ENCODE results near the gene KIF21B. TPM values are rescaled to one million over a fixed set of nuclear protein-coding genes. Genes with fewer than 3 reads are reported as not detected.

KIF21B gene
- polyA plus RNA-seq, 2 donors, result 0.28 to 0.71 TPM

GRCh38 chr1:200923601-200924000 is 99.9 kb downstream of the KIF21B start:
- no peak overlapping the region for H3K4me3 ChIP-seq (ENCODE audit: low read depth in 1 of 2, low read length in 2 of 2)
- H3K9me3 ChIP-seq (ENCODE audit: control insufficient read depth in 2 of 2, insufficient read depth in 1 of 2, low read depth in 1 of 2, low read length in 1 of 2), result no peaks in the 10 kb centered on the region
- H3K36me3 ChIP-seq (ENCODE audit: control insufficient read depth in 2 of 2, insufficient read depth in 2 of 2, low read length in 1 of 2), result no peaks in the 10 kb centered on the region
- no peaks in the 10 kb centered on the region for H3K4me1 ChIP-seq (ENCODE audit: control insufficient read depth in 2 of 2, insufficient read depth in 2 of 2, low read length in 1 of 2)
- 68 to 77% methylated on average over 1 of the region's 1 CpG for WGBS, 2 donors
- H3K27ac ChIP-seq (ENCODE audit: low read depth in 2 of 2, low read length in 1 of 2), result no peak overlapping the region
- H3K27me3 ChIP-seq (ENCODE audit: control insufficient read depth in 1 of 2, insufficient read depth in 2 of 2, low read length in 2 of 2), result no peaks in the 10 kb centered on the region

GRCh38 chr1:200922406-200922805 is 101.1 kb downstream of the KIF21B start:
- H3K9me3 ChIP-seq (ENCODE audit: control insufficient read depth in 2 of 2, insufficient read depth in 1 of 2, low read depth in 1 of 2, low read length in 1 of 2), result no peaks in the 10 kb centered on the region
- no peak overlapping the region for H3K27ac ChIP-seq (ENCODE audit: low read depth in 2 of 2, low read length in 1 of 2)
- no peaks in the 10 kb centered on the region for H3K4me1 ChIP-seq (ENCODE audit: control insufficient read depth in 2 of 2, insufficient read depth in 2 of 2, low read length in 1 of 2)
- H3K27me3 ChIP-seq (ENCODE audit: control insufficient read depth in 1 of 2, insufficient read depth in 2 of 2, low read length in 2 of 2), result no peaks in the 10 kb centered on the region
- H3K36me3 ChIP-seq (ENCODE audit: control insufficient read depth in 2 of 2, insufficient read depth in 2 of 2, low read length in 1 of 2), result no peaks in the 10 kb centered on the region
- 78 to 80% methylated on average over 2 of the region's 2 CpGs for WGBS, 2 donors
- H3K4me3 ChIP-seq (ENCODE audit: low read depth in 1 of 2, low read length in 2 of 2), result no peak overlapping the region

GRCh38 chr1:200921571-200922110 is 101.9 kb downstream of the KIF21B start:
- Histone ChIP-seq H3K27ac (ENCODE audit: low read depth in 2 of 2, low read length in 1 of 2) (no peak overlapping the region), H3K9me3 (ENCODE audit: control insufficient read depth in 2 of 2, insufficient read depth in 1 of 2, low read depth in 1 of 2, low read length in 1 of 2) (no peaks in the 10 kb centered on the region), H3K27me3 (ENCODE audit: control insufficient read depth in 1 of 2, insufficient read depth in 2 of 2, low read length in 2 of 2) (no peaks in the 10 kb centered on the region), H3K4me3 (ENCODE audit: low read depth in 1 of 2, low read length in 2 of 2) (no peak overlapping the region), H3K36me3 (ENCODE audit: control insufficient read depth in 2 of 2, insufficient read depth in 2 of 2, low read length in 1 of 2) (no peaks in the 10 kb centered on the region), H3K4me1 (ENCODE audit: control insufficient read depth in 2 of 2, insufficient read depth in 2 of 2, low read length in 1 of 2) (peaks cover 0 to 3% of the 10 kb centered on the region in 2 donors)
- WGBS, 2 donors, result 90% methylated on average over 9 of the region's 9 CpGs

Other genes starting within 250 kb of the KIF21B start
- under 1 TPM; 0.14 to 0.55 TPM for gene GPR25, start 150.7 kb downstream of the KIF21B start, polyA plus RNA-seq
- gene INAVA, start 128.8 kb downstream of the KIF21B start, polyA plus RNA-seq, result 10 to 100 TPM; 39.4 to 41.9 TPM
- gene CACNA1S, start 88.7 kb upstream of the KIF21B start, polyA plus RNA-seq, result not detected
- gene ASCL5, start 103.5 kb upstream of the KIF21B start, polyA plus RNA-seq, result not detected
- gene TMEM9, start 130.8 kb upstream of the KIF21B start, polyA plus RNA-seq, result 10 to 100 TPM; 13.2 to 25.7 TPM
- under 1 TPM; 0.01 to 0.02 TPM for gene IGFN1, start 167.1 kb upstream of the KIF21B start, polyA plus RNA-seq